Lower leg skin (tissue), 3 donors: Measurements from ENCODE around the gene C4orf51.

Source experiments
- CTCF ChIP-seq, 3 donors: fragments of 450-650 bp; IDR thresholded peaks; one replicate each; pipeline ENCODE4 v1.5.1; 2016; ENCODE audit warnings: antibody characterized with exemption in 3 of 3, mild to moderate bottlenecking in 3 of 3, moderate library complexity in 2 of 3
- POLR2A ChIP-seq, 2 donors: fragments of 450-650 bp; IDR thresholded peaks; one replicate each; pipeline ENCODE4 v1.6.1; 2016 to 2017; ENCODE audit warnings: antibody characterized with exemption in 2 of 2, mild to moderate bottlenecking in 1 of 2, moderate library complexity in 1 of 2

DNA sequence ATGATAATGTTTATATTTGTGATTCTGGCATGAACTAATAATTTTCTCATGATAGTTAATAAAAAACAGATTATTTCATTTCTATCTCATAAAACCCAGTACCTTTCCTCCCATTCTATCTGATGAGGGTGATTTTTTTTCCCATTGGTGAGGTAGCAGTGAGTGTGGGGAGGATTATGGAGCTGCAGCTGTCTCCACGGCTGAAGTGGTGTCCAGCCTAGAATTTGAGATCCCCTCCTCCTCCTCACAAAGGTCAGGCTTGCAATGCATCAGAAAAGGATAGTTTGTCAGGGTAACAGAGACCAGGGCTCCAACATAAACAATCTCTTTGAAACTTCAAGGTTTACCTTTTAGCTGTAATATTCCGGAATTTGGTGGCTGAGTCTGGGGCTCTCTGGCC is 60.9 kb downstream of the C4orf51 start:
- TF ChIP-seq CTCF (IDR thresholded peaks at IDR 0.05) (no peak), POLR2A (IDR thresholded peaks at IDR 0.05) (no peak)
